AG10803 (cell line): ENCODE data around the gene ALS2.
"Not testable (repeated sequence)": the region's sequence is repeated elsewhere in the genome, so short reads cannot be mapped to it uniquely, and the experiment has no call there.

Source experiments
- DNase-seq: peaks from one replicate; pipeline ENCODE4 v3.0.0; 2010; ENCODE audit warnings: low read depth
- H3K4me3 ChIP-seq: 2 replicates; pipeline ENCODE4 v1.5.1; 2011; ENCODE audit warnings: mild to moderate bottlenecking, low read length, control low read depth
- TF ChIP-seq, protein P1 (sequence below): conservative IDR thresholded peaks from 2 replicates; pipeline ENCODE4 v1.5.1; 2011; ENCODE audit warnings: mild to moderate bottlenecking, low read length, control low read depth, inconsistent platforms

Gene ALS2

DNA sequence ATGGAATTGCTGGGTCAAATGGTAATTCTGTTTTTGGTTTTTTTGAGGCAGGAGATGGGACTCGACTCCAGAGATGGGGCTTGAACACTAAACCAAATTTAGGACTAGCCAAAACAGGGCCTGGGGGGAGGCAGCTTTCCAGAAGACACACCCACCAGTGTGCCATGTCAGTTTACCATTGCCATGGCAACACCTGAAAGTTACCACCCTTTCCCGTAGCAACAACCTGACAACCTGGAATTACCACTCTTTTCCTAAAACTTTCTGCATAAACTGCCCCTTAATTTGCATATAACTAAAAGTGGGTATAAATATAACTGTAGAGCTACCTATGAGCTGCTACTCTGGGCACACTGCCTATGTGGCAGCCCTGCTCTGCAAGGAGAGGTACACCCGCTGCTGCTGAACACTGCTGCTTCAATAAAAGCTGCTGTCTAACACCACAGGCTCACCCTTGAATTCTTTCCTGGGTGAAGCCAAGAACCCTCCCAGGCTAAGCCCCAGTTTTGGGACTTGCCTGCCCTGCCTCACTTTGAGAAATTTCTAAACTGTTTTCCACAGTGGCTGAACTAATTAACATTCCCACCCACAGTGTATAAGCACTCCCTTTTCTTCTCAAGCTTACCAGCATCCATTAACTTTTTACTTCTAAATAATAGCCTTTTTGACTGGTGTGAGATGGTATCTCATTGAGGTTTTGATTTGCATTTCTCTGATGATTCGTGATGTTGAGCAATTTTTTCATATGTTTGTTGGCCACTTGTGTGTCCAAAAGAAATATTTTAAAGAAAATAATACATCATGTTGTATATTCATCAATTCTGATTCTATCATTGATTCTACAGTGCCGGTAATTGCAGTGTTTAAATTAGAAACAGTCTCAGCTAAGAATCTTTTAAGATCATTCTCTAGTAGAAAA is 36.2 kb upstream of the ALS2 start:
- TF ChIP-seq, protein P1, sequence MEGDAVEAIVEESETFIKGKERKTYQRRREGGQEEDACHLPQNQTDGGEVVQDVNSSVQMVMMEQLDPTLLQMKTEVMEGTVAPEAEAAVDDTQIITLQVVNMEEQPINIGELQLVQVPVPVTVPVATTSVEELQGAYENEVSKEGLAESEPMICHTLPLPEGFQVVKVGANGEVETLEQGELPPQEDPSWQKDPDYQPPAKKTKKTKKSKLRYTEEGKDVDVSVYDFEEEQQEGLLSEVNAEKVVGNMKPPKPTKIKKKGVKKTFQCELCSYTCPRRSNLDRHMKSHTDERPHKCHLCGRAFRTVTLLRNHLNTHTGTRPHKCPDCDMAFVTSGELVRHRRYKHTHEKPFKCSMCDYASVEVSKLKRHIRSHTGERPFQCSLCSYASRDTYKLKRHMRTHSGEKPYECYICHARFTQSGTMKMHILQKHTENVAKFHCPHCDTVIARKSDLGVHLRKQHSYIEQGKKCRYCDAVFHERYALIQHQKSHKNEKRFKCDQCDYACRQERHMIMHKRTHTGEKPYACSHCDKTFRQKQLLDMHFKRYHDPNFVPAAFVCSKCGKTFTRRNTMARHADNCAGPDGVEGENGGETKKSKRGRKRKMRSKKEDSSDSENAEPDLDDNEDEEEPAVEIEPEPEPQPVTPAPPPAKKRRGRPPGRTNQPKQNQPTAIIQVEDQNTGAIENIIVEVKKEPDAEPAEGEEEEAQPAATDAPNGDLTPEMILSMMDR: no peak
- H3K4me3 ChIP-seq: no peak overlapping the region
- peak; percentile 36 for DNase-seq

DNA sequence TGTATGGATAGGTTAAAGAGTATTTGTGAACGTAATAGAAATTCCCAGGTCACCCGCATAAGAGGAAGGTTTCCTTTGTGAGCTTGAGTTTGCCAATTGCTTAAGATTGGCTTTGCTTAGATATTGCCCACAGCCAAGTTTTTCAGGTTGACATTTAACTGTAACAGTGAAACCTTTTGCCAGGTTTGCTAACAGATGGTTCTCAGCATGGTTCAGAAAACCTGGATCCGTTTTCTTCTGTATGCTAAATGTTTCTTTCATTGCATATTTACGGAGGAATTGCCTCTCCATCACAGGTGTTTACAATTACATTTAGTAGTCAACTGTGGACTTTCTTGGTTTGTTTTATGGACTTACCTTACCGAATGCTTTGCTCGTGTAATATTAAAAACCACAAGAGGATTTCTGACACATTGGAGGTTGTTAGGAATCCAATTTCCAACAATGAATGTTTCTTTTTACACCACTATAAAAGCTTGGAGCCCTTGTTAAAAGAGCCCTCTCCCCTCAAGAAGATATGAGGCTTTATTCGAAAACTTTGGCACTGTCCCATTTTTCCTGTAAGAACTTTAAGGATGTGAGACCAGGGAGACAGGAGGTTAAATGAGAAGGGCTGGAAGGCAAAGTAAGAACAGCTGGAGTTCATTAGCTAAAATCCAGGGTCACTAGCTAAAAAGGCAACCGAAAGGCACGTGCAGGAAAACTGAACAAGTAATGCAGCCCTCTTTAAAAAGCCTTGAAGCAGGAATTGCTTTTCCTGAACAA is 33.4 kb upstream of the ALS2 start:
- TF ChIP-seq, protein P1: no peak

DNA sequence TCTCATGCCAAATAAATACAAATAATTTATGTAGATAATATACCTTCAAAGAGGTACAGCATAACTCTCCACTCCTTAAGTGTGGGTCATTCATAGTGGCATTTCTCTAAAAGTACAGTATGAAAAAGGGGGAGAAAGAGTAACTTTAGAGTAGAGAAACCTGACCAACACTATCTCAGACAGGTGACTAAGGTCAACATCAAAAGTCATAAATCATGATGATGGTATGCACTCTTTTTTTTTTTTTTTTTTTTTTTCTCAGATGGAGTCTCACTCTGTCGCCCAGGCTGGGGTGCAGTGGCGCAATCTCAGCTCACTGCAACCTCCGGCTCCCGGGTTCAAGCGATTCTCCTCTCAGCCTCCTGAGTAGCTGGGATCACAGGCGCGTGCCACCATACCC is 29.9 kb upstream of the ALS2 start:
- DNase-seq: not testable (repeated sequence)

More for the DNA sequence above, 33.4 kb upstream of the ALS2 start:
- no peak overlapping the region for H3K4me3 ChIP-seq
- DNase-seq: peak; percentile 65

DNA sequence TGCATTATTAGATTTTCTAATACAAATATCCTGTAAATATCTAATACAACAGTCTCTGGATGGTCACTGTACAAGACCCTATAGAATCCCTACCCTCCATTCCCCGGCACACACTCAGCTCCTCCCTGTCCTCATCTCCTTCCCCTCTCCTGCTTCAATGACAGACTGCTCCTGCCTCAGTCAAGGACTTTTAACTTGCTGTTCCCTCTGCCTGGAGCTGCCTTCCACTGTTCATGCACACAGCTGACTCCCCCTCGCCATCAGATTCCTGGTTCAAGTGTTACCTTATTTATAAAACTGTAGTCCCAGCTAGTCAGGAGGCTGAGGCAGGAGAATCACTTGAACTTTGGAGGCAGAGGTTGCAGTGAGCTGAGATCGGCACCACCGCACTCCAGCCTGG is 28.9 kb upstream of the ALS2 start:
- no peak overlapping the region for H3K4me3 ChIP-seq
- no peak for DNase-seq
- TF ChIP-seq, protein P1: no peak

More for the DNA sequence above, 29.9 kb upstream of the ALS2 start:
- not testable (repeated sequence) for H3K4me3 ChIP-seq

DNA sequence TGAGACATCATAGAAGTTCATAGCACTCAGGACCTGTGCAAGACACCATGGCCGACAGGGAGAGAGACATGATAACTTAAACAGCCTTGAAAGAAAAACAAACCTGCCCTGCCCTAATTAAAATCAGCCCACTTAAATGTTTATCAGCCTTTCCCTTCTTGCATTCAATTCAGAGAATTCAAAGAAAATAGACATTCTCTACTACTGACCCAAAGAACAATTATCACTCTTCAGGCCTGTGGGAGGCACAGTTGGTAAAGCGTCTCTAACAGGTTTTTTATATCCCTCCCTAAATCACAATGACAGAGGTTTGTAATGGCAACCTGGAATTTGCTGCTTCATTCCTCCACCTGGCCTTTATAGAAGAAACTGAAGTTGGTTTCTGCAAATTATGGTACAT is 27.3 kb upstream of the ALS2 start:
- no peak overlapping the region for H3K4me3 ChIP-seq
- no peak for DNase-seq
- TF ChIP-seq, protein P1: no peak

DNA sequence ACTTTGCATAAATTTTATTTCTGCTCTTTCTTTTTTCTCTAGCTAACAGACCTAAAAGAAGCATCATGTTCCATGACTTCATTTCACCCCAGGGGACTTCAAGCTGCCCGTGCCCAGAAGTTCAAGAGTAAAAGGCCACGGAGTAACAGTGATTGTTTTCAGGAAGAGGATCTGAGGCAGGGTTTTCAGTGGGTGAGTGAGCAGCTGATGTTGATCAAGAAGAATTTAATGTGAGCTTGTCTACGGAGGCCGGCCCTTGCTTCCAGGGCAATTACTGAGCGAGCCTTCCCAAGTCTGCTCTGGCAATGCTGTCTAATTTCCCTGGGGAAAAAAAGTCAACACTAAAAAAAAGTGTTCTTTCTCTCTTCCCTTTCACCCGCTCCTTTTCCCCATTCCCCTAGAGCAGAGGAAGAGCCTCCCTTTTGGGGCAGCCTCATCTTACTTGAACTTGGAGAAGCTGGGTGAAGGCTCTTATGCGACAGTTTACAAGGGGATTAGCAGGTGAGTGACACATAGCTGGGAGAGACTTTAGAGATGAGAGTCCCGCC is 26.8 kb upstream of the ALS2 start:
- H3K4me3 ChIP-seq: peak overlapping the region; percentile 18; the same call in 1 of the 2 replicates
- peak; percentile 90 for DNase-seq
- TF ChIP-seq, protein P1: no peak

DNA sequence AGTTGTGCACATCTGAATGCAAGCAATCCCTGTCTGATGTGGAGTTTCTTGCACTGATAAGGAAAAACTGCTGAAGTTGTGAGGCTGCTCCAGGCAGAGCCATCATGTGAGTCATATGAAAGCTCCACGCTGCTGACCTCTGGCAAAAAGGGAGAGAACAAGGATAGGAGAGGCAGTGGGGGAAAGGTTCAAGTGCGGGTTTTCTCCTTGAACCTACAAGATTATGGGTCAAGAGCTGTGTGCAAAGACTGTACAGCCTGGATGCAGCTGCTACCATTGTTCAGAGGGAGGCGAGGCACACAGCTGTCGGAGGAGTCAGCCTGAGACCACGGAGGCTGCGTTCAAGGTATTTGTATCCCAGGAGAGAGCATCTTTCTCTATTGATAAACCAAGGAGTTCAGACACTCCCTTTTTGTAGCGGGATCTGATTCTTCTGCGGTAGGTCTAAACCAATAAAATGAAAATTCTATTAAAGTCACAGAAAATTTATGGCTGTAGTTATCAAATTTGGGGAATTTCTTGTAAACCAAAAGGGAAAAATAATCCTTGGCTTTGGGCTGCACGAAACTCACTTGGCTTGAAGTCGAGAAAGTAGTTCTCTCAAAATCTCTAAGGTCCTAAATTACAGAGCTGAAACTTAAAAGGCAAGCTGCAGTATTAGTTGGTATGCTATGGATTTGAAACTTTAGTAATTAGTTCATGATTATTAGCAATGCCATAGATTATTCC is 25.9 kb upstream of the ALS2 start, which contains the start of gene CDK15:
CDK15 (plus strand) TSS at position 96 of the 729 bp plus-strand sequence; CDS start at position 224, 128 bp downstream.
- TF ChIP-seq, protein P1: no peak
- peak; percentile 39 for DNase-seq
- peak within 1 kb of the TSS; percentile 42 for H3K4me3 ChIP-seq
